Common myeloid progenitor, CD34-positive (primary cell): ENCODE measurements around the gene LNX2.

ENCODE experiments used
- CTCF ChIA-PET: fragments of 350-600 bp; sonication (Branson Sonifier 250); formaldehyde crosslinking; loops from one replicate; lab custom pipeline; 2021; ENCODE audit warnings: antibody characterized with exemption; lab: Charles Lee
- POLR2A ChIA-PET: fragments of 350-600 bp; sonication (Branson Sonifier 250); formaldehyde crosslinking; loops from one replicate; lab custom pipeline; 2021; ENCODE audit warnings: antibody characterized with exemption; lab: Charles Lee
- DNase-seq, 3 donors: peaks; one replicate each; pipeline versions ENCODE4 v3.0.0 to v3.0.0-alpha.2; 2013
- H3K27ac ChIP-seq, 2 experiments: 1 replicate in 1 of 2; 2 replicates in 1 of 2; pipeline ENCODE4 v1.7.0; 2013; ENCODE audit warnings: inconsistent platforms in 2 of 2, low read length in 2 of 2, mild to moderate bottlenecking in 2 of 2, low read depth in 1 of 2, moderate library complexity in 1 of 2; ENCODE audit not compliant: severe bottlenecking in 2 of 2, insufficient read depth in 1 of 2, poor library complexity in 1 of 2
- H3K27me3 ChIP-seq, 5 experiments: replicated peaks in 2 of 5; 1 replicate in 3 of 5; 2 replicates in 2 of 5; pipeline versions ENCODE4 v1.6.1 to v1.7.0; 2013; ENCODE audit warnings: low read length in 4 of 5, mild to moderate bottlenecking in 2 of 5, moderate library complexity in 2 of 5, inconsistent platforms in 1 of 5; ENCODE audit not compliant: insufficient read depth in 5 of 5, control insufficient read depth in 4 of 5
- H3K36me3 ChIP-seq, 4 experiments: 1 replicate in 2 of 4; 2 replicates in 2 of 4; pipeline versions ENCODE4 v1.6.1 to v1.7.0; 2013; ENCODE audit warnings: low read length in 3 of 4, control low read depth in 1 of 4, mild to moderate bottlenecking in 1 of 4; ENCODE audit not compliant: control insufficient read depth in 4 of 4, insufficient read depth in 4 of 4
- H3K4me1 ChIP-seq, 4 experiments: 1 replicate in 3 of 4; 2 replicates in 1 of 4; pipeline versions ENCODE4 v1.6.1 to v1.7.1; 2013; ENCODE audit warnings: low read length in 3 of 4, mild to moderate bottlenecking in 3 of 4, control low read depth in 1 of 4, inconsistent platforms in 1 of 4, moderate library complexity in 1 of 4; ENCODE audit not compliant: control insufficient read depth in 4 of 4, insufficient read depth in 4 of 4; ENCODE audit errors: control extremely low read depth in 1 of 4
- H3K4me3 ChIP-seq, 7 experiments: 1 replicate in 4 of 7; 2 replicates in 3 of 7; pipeline versions ENCODE4 v1.5.1 to v1.7.0; 2013; ENCODE audit warnings: mild to moderate bottlenecking in 7 of 7, low read length in 6 of 7, moderate library complexity in 6 of 7, inconsistent platforms in 2 of 7, low read depth in 2 of 7, control low read depth in 1 of 7; ENCODE audit not compliant: insufficient read depth in 4 of 7, control insufficient read depth in 1 of 7; ENCODE audit errors: extremely low read depth in 1 of 7
- H3K9me3 ChIP-seq, 5 experiments: 1 replicate in 4 of 5; 2 replicates in 1 of 5; pipeline versions ENCODE4 v1.6.1 to v1.7.1; 2013; ENCODE audit warnings: low read length in 4 of 5, mild to moderate bottlenecking in 2 of 5, inconsistent platforms in 1 of 5, low read depth in 1 of 5, moderate library complexity in 1 of 5; ENCODE audit not compliant: control insufficient read depth in 4 of 5, insufficient read depth in 2 of 5; ENCODE audit errors: control extremely low read depth in 1 of 5
- WGBS: methylation state at CpG from one replicate; pipeline ENCODE4 v1.1.5; 2013; ENCODE audit not compliant: insufficient coverage; 5-methylcytosine and 5-hydroxymethylcytosine counted together

The LNX2 gene

DNA sequence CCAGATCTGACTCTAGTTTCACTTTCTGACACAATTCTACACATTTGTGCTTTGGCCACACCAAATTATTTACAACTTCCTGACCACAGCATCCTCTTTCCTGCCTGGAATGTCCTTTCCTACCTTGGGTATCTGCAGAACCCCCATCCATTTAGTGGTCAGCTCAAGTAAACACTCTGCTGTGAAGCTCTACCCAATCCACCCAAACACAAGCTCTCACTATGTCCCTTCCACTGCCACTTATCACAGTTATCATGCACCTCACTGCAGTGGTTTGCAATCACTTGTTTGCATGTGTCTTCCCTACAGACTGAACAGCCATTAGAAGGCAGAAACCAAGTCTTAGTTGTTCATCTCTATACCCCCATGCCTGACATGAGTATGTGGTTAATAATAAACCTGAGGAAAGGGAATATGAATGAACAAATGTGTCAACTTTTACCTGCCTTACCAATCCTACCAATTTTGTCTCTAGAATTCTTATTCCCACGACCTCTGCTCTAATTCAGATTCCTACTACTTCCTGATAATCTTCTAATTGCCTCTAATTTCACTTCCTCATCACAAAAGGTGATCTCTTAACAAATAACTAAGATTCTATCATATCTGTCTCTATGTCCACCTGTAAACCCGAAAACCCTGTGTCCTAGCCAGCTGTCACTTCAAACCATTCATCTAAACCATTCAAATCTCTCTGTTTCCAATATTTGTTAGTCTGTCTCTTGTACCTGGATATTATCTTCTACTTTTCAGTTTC is 25.1 kb downstream of the LNX2 start:
- POLR2A ChIA-PET, result no interaction called here
- H3K27me3 ChIP-seq, result no peaks in the 10 kb centered on the region
- 94% methylated on average over 2 of the region's 2 CpGs for WGBS
- CTCF ChIA-PET, result no interaction called here
- H3K4me3 ChIP-seq, result peak overlapping the region in 1 of 7 experiments; percentile 16
- peaks cover 0 to 24% (median 8%) of the 10 kb centered on the region in 4 experiments for H3K4me1 ChIP-seq
- H3K27ac ChIP-seq, result no peak overlapping the region
- no peaks in the 10 kb centered on the region for H3K9me3 ChIP-seq
- H3K36me3 ChIP-seq, result no peaks in the 10 kb centered on the region
- peak in 2 of 3 donors; percentile 38 to 69 for DNase-seq

DNA sequence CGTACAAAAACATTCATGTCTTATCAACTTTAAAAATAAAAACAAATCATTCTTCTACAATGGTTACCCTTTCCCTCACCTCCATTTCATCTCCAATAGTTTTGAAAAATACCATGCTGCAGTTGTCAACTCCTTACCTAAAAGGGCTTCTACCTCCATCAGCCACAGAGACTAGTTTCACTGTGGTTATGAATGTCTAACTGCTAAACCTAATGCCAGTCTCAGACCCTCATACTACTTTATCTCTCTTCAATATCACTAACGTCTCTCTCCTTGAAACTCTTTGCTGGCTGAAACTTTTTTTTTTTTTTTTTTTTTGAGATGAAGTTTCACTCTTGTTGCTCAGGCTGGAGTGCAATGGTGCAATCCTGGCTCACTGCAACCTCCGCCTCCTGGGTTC is 27.1 kb downstream of the LNX2 start:
- WGBS, result 80% methylated on average over 1 of the region's 3 CpGs
- peaks cover 0 to 5% (median 1%) of the 10 kb centered on the region in 5 experiments for H3K9me3 ChIP-seq
- no peak for DNase-seq
- CTCF ChIA-PET, result no interaction called here
- POLR2A ChIA-PET, result interaction anchor here (0.6 kb wide), 1 partner anchor 10 kb away, joined by 3 read pairs; no protein-coding TSS in a partner anchor
- H3K4me3 ChIP-seq, result no peak overlapping the region
- peaks cover 0 to 21% (median 8%) of the 10 kb centered on the region in 4 experiments for H3K4me1 ChIP-seq
- no peak overlapping the region for H3K27ac ChIP-seq
- no peaks in the 10 kb centered on the region for H3K27me3 ChIP-seq
- H3K36me3 ChIP-seq, result peaks cover 0 to 2% (median 0%) of the 10 kb centered on the region in 4 experiments

- peaks cover 0 to 21% (median 8%) of the 10 kb centered on the region in 4 experiments for H3K4me1 ChIP-seq
- H3K27me3 ChIP-seq, result no peaks in the 10 kb centered on the region
- CTCF ChIA-PET, result no interaction called here
- no peak overlapping the region for H3K4me3 ChIP-seq
- POLR2A ChIA-PET, result no interaction called here
- no peak for DNase-seq
- H3K36me3 ChIP-seq, result peaks cover 0 to 2% (median 0%) of the 10 kb centered on the region in 4 experiments
- H3K9me3 ChIP-seq, result peaks cover 0 to 5% (median 1%) of the 10 kb centered on the region in 5 experiments
- no peak overlapping the region for H3K27ac ChIP-seq
Measured at GRCh38 chr13:27592865-27593264, 27.5 kb downstream of the LNX2 start.

DNA sequence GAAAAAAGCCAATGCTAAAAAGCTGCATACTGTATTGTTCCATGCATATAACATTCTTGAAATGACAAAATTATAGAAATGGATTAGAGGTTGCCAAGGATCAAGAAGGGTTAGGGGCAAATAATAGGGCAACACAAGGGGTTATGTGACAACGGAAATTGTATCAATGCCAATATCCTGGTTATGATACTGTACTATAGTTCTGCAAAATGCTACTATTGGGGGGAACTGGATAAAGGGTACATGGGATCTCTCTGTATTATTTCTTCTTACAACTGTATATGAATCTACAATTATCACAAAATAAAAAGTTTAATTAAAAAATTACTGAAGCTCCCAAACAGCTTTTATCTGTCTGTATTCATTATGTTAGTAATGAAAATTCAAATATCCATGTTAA is 31.9 kb downstream of the LNX2 start:
- no CpG with 5 or more reads among the region's 1 CpG for WGBS
- H3K9me3 ChIP-seq, result peaks cover 0 to 5% (median 1%) of the 10 kb centered on the region in 5 experiments
- no peaks in the 10 kb centered on the region for H3K27me3 ChIP-seq
- no peak for DNase-seq
- H3K27ac ChIP-seq, result no peak overlapping the region
- peaks cover 0 to 2% (median 0%) of the 10 kb centered on the region in 4 experiments for H3K36me3 ChIP-seq
- ChIA-PET POLR2A (no interaction called here), CTCF (no interaction called here)
- H3K4me1 ChIP-seq, result peaks cover 11 to 35% (median 19%) of the 10 kb centered on the region in 4 experiments
- no peak overlapping the region for H3K4me3 ChIP-seq

DNA sequence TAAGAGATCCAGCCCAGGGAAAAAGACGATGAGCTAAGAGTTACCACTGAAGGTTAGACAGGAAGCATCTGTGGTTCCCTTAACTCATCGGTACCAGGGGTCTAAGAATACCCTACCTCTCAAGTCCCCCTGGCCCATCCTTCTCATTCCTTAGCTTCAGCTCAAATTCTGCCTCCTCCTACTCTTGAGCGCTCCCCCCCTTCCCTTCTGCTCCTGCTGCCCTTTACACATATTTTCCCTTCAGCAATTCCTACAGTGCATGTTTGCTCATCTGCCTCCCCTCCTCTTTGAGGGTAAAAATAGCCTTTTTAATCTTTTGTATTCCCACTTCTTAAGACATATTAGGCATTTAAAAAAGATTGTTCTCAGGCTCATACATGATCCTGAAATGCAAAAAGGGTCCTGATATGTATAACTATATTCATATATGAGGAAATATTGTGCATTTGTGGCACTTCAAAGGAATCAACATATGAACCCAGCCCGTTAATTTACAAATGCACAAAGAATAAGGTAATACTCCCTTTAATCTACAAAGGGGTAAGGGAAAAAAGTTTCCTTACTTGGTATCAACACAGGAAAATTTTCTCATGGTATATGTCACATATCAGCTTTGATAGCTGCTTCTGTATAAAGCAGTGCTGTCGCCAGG is 33.1 kb downstream of the LNX2 start:
- DNase-seq, result peak in 2 of 3 donors; percentile 38 to 56
- ChIA-PET POLR2A (interaction anchor here (0.6 to 0.8 kb wide), 2 partner anchors 32 to 716 kb away, joined by 3 to 4 read pairs; no protein-coding TSS in a partner anchor), CTCF (interaction anchor here (0.9 to 1.6 kb wide), 2 partner anchors 20 to 35 kb away, joined by 3 read pairs; partner anchors contain the start of gene POLR1D)
- Histone ChIP-seq H3K9me3 (peaks cover 0 to 5% (median 1%) of the 10 kb centered on the region in 5 experiments), H3K27ac (no peak overlapping the region), H3K36me3 (peaks cover 0 to 2% (median 0%) of the 10 kb centered on the region in 4 experiments), H3K27me3 (no peaks in the 10 kb centered on the region), H3K4me3 (no peak overlapping the region), H3K4me1 (peaks cover 11 to 30% (median 20%) of the 10 kb centered on the region in 4 experiments)
- WGBS, result 33% methylated on average over 3 of the region's 5 CpGs

DNA sequence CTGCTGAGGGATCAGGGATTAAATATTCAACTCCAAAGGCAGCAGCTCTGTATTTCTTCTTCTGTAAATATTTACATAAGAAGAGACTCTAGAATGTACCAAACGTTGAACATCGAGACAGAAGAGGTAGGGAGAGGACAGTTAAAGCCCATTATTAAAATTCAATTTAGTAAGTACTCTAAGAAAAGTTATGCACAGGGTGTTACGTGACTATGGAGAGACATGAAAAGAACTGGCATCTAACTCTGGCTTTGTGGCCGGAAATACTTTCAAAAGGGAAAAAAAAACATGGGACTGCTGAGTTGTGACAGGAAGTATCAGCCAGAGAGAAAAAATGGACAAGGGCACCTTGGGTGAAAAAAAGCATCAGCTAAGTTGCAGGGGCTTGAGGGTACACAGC is 36.7 kb downstream of the LNX2 start:
- DNase-seq, result peak in 2 of 3 donors; percentile 14 to 17
- ChIA-PET POLR2A (no interaction called here), CTCF (interaction anchor here (0.6 kb wide), 1 partner anchor 19 kb away, joined by 3 read pairs; no protein-coding TSS in a partner anchor)
- no peaks in the 10 kb centered on the region for H3K27me3 ChIP-seq
- peak overlapping the region in 3 of 7 experiments; percentile 11 to 44 (median 42) for H3K4me3 ChIP-seq
- peaks cover 0 to 10% (median 3%) of the 10 kb centered on the region in 4 experiments for H3K36me3 ChIP-seq
- peaks cover 0 to 5% (median 0%) of the 10 kb centered on the region in 5 experiments for H3K9me3 ChIP-seq
- H3K27ac ChIP-seq, result no peak overlapping the region
- H3K4me1 ChIP-seq, result peaks cover 11 to 30% (median 20%) of the 10 kb centered on the region in 4 experiments
- 69% methylated on average over 2 of the region's 4 CpGs for WGBS
